HCT116 (cell line): ENCODE measurements around the gene TWF2. TPM values are rescaled to one million over a fixed set of nuclear protein-coding genes. Genes with fewer than 3 reads are reported as not detected.

Source experiments
- ATAC-seq: fragments of 200-7000 bp; cut with Tn5 transposase; 2 replicates; pipeline ENCODE4 v1.9.1; 2020; ENCODE audit warnings: mild to moderate bottlenecking, moderate library complexity
- BruUV-seq: library from RNA; stranded (reverse); fragments of 400-500 nt; replicated peaks from 2 replicates; lab custom pipeline; 2021; lab: Mats Ljungman, UMichigan
- CTCF ChIA-PET: fragments of 300-600 bp; sonication (Branson Sonifier 250); formaldehyde crosslinking; loops from one replicate; lab custom pipeline; 2021; ENCODE audit warnings: antibody characterized with exemption; lab: Charles Lee
- POLR2A ChIA-PET: fragments of 300-600, 350-600 bp; sonication (Branson Sonifier 250); formaldehyde crosslinking; loops from one replicate; lab custom pipeline; 2021; ENCODE audit warnings: antibody characterized with exemption; lab: Charles Lee
- RAD21 ChIA-PET, 2 experiments: fragments of 300-600 bp; sonication (Branson Sonifier 250); formaldehyde crosslinking; loops; one replicate each; lab custom pipeline; 2023; ENCODE audit warnings: low total read pairs in 2 of 2; ENCODE audit not compliant: uncharacterized antibody in 2 of 2, unreplicated experiment in 2 of 2, low non-redundant PET in 1 of 2; lab: Charles Lee
- DNase-seq: peaks from one replicate; pipeline ENCODE4 v3.0.0-alpha.2; 2010; ENCODE audit warnings: low read depth, low spot score
- H2AFZ ChIP-seq: fragments of 200-600 bp; shearing (Covaris generic), sonication (generic); 2 replicates; pipeline ENCODE4 v1.6.1; 2017; ENCODE audit warnings: low read depth, mixed run types, mixed read lengths, antibody characterized with exemption, low read length; ENCODE audit not compliant: poor library complexity, severe bottlenecking
- H3K27ac ChIP-seq: 2 replicates; pipeline ENCODE4 v1.5.1; 2012; ENCODE audit warnings: low read depth, low read length
- H3K27me3 ChIP-seq: fragments of 200-600 bp; sonication (generic); 2 replicates; pipeline ENCODE4 v1.6.1; 2016; ENCODE audit warnings: mixed run types, low read length, mixed read lengths; ENCODE audit not compliant: insufficient read depth
- H3K36me3 ChIP-seq, 2 experiments: fragments of 200-500 bp in 1 of 2; fragments of 200-600 bp in 1 of 2; sonication (Bioruptor generic) in 1 of 2; sonication (generic) in 1 of 2; 2 replicates each; pipeline versions ENCODE4 v1.5.1 to v1.6.1; 2014 to 2016; ENCODE audit warnings: low read length in 2 of 2, inconsistent platforms in 1 of 2, mixed read lengths in 1 of 2, mixed run types in 1 of 2; ENCODE audit not compliant: insufficient read depth in 2 of 2, control insufficient read depth in 1 of 2
- H3K4me1 ChIP-seq, 2 experiments: fragments of 200-600 bp in 1 of 2; sonication (generic) in 1 of 2; 2 replicates each; pipeline versions ENCODE4 v1.5.1 to v1.6.1; 2012 to 2017; ENCODE audit warnings: low read length in 2 of 2, inconsistent platforms in 1 of 2, mild to moderate bottlenecking in 1 of 2, mixed read lengths in 1 of 2, mixed run types in 1 of 2, moderate library complexity in 1 of 2; ENCODE audit not compliant: insufficient read depth in 2 of 2, control insufficient read depth in 1 of 2
- H3K4me2 ChIP-seq: fragments of 200-600 bp; sonication (generic); 2 replicates; pipeline ENCODE4 v1.6.1; 2017; ENCODE audit warnings: mixed run types, low read length, mixed read lengths
- H3K4me3 ChIP-seq, 2 experiments: fragments of 200-600 bp in 1 of 2; sonication (generic) in 1 of 2; replicated peaks in 1 of 2; 2 replicates each; pipeline ENCODE4 v1.5.1; 2011 to 2016; ENCODE audit warnings: low read length in 2 of 2, control low read depth in 1 of 2, low read depth in 1 of 2, mild to moderate bottlenecking in 1 of 2, mixed read lengths in 1 of 2, mixed run types in 1 of 2
- H3K79me2 ChIP-seq: fragments of 200-600 bp; sonication (generic); 2 replicates; pipeline ENCODE4 v1.6.1; 2017; ENCODE audit warnings: mild to moderate bottlenecking, mixed run types, low read length, moderate library complexity, mixed read lengths; ENCODE audit not compliant: insufficient read depth
- H3K9ac ChIP-seq: fragments of 200-600 bp; sonication (generic); 2 replicates; pipeline ENCODE4 v1.6.1; 2016; ENCODE audit warnings: low read length, mixed read lengths
- H3K9me2 ChIP-seq: fragments of 200-600 bp; sonication (generic), shearing (Covaris generic); 2 replicates; pipeline ENCODE4 v1.6.1; 2017; ENCODE audit warnings: mixed run types, mild to moderate bottlenecking, moderate library complexity; ENCODE audit not compliant: insufficient read depth
- H3K9me3 ChIP-seq, 2 experiments: fragments of 200-500 bp in 1 of 2; fragments of 200-600 bp in 1 of 2; sonication (Bioruptor generic) in 1 of 2; sonication (generic) in 1 of 2; 2 replicates each; pipeline ENCODE4 v1.6.1; 2014 to 2017; ENCODE audit warnings: low read length in 2 of 2, mixed read lengths in 2 of 2, inconsistent platforms in 1 of 2, low read depth in 1 of 2, mild to moderate bottlenecking in 1 of 2, mixed run types in 1 of 2, moderate library complexity in 1 of 2; ENCODE audit not compliant: control insufficient read depth in 1 of 2, insufficient read depth in 1 of 2
- H4K20me1 ChIP-seq: fragments of 200-600 bp; sonication (generic), shearing (Covaris generic); 2 replicates; pipeline ENCODE4 v1.6.1; 2017; ENCODE audit warnings: mixed run types, mild to moderate bottlenecking, moderate library complexity; ENCODE audit not compliant: insufficient read depth
- CBX3 ChIP-seq: IDR thresholded peaks from 2 replicates; pipeline ENCODE4 v1.6.1; 2012; ENCODE audit warnings: low read depth
- EGR1 ChIP-seq: IDR thresholded peaks from 2 replicates; pipeline ENCODE4 v1.6.1; 2012; ENCODE audit warnings: low read depth
- ELF1 ChIP-seq: IDR thresholded peaks from 2 replicates; pipeline ENCODE4 v1.6.1; 2012; ENCODE audit warnings: low read depth, borderline replicate concordance
- EZH2 ChIP-seq: fragments of 200-600 bp; sonication (generic); IDR thresholded peaks from 2 replicates; pipeline ENCODE4 v1.6.1; 2017; ENCODE audit warnings: antibody characterized with exemption, mixed run types
- EZH2phosphoT487 ChIP-seq: fragments of 200-600 bp; IDR thresholded peaks from 2 replicates; pipeline ENCODE4 v1.6.1; 2018; ENCODE audit warnings: antibody characterized with exemption, borderline replicate concordance
- FOSL1 ChIP-seq: IDR thresholded peaks from 2 replicates; pipeline ENCODE4 v1.6.1; 2012; ENCODE audit warnings: low read depth
- JUND ChIP-seq: IDR thresholded peaks from 2 replicates; pipeline ENCODE4 v1.6.1; 2012
- POLR2A ChIP-seq: IDR thresholded peaks from 2 replicates; pipeline ENCODE4 v1.7.0; 2011; ENCODE audit warnings: borderline replicate concordance; ENCODE audit not compliant: insufficient read depth, insufficient read length; ENCODE audit errors: extremely low read depth
- RAD21 ChIP-seq: IDR thresholded peaks from 2 replicates; pipeline ENCODE4 v1.6.1; 2012; ENCODE audit warnings: low read depth, mild to moderate bottlenecking
- REST ChIP-seq: IDR thresholded peaks from 2 replicates; pipeline ENCODE4 v1.6.1; 2012; ENCODE audit warnings: low read depth
- SIN3A ChIP-seq: IDR thresholded peaks from 2 replicates; pipeline ENCODE4 v1.6.1; 2012; ENCODE audit warnings: low read depth
- SP1 ChIP-seq: IDR thresholded peaks from 2 replicates; pipeline ENCODE4 v1.6.1; 2012; ENCODE audit warnings: low read depth
- SRF ChIP-seq: IDR thresholded peaks from 2 replicates; pipeline ENCODE4 v1.6.1; 2012; ENCODE audit warnings: low read depth
- TCF7L2 ChIP-seq: IDR thresholded peaks from 2 replicates; pipeline ENCODE4 v1.7.0; 2011; ENCODE audit warnings: borderline replicate concordance, inconsistent platforms; ENCODE audit not compliant: insufficient read depth, insufficient read length; ENCODE audit errors: extremely low read depth
- YY1 ChIP-seq: IDR thresholded peaks from 2 replicates; pipeline ENCODE4 v1.6.1; 2011; ENCODE audit warnings: low read length, low read depth, moderate library complexity, mild to moderate bottlenecking; ENCODE audit not compliant: insufficient replicate concordance; ENCODE audit errors: extremely low read depth
- ZBTB33 ChIP-seq: IDR thresholded peaks from 2 replicates; pipeline ENCODE4 v1.6.1; 2011; ENCODE audit warnings: mild to moderate bottlenecking, low read length, moderate library complexity; ENCODE audit not compliant: insufficient replicate concordance; ENCODE audit errors: extremely low read depth
- ZFX ChIP-seq: fragments of 450-650 bp; IDR thresholded peaks from 2 replicates; pipeline ENCODE4 v1.6.1; 2017
- ZNF274 ChIP-seq: fragments of 200-500 bp; sonication (Bioruptor generic); IDR thresholded peaks from 2 replicates; pipeline ENCODE4 v1.6.1; 2014; ENCODE audit warnings: mild to moderate bottlenecking, low read depth, low read length, inconsistent platforms
- intact Hi-C: fragments of 100-400 bp; cut with micrococcal nuclease; formaldehyde crosslinking; loops from 2 replicates; pipeline ENCODE4 v1.10.0; 2022
- total RNA-seq: library from RNA; stranded (reverse); gene quantifications from one replicate; pipeline ENCODE4 v1.2.1, GENCODE V29; 2021; ENCODE audit not compliant: unreplicated experiment
- TF ChIP-seq, protein P1 (sequence below): IDR thresholded peaks from 2 replicates; pipeline ENCODE4 v1.6.1; 2012

The TWF2 gene
- total RNA-seq, 1 experiment from 2014 or later: 100 TPM

DNA sequence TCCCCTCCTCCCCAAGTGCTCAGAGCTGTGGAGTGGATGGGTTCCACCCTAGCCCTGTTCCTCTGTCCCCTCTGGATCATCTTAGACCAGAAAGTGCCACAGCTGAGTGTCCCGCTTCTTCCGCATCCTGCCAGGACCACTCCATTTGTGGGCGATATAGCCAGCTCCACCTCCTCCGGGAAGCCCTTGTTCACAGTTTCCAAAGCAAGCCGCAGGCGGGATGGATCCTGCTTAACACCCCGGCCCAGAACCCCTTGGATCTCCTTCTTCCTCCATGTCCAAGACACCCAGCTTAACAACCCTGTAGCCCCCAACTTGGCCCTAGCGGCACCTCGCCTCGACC is 41.5 kb downstream of the TWF2 start:
- CTCF ChIA-PET: interaction anchor here (1.4 to 1.9 kb wide), 2 partner anchors 23 to 196 kb away, joined by 3 to 7 read pairs; no protein-coding TSS in a partner anchor
- DNase-seq: no peak
- TF ChIP-seq REST (no peak), RAD21 (no peak), TCF7L2 (no peak), SP1 (no peak), EZH2 (no peak), EZH2phosphoT487 (no peak), YY1 (no peak), FOSL1 (no peak), JUND (no peak), ELF1 (no peak), SIN3A (no peak), ZBTB33 (no peak), ZFX (no peak), CBX3 (no peak), POLR2A (no peak), EGR1 (no peak), SRF (no peak), ZNF274 (no peak)
- TF ChIP-seq, protein P1, sequence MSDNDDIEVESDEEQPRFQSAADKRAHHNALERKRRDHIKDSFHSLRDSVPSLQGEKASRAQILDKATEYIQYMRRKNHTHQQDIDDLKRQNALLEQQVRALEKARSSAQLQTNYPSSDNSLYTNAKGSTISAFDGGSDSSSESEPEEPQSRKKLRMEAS: no peak
- TF ChIP-seq, all 23 proteins: peak for 0
- intact Hi-C loops: no loop called here
- ChIA-PET RAD21 (no interaction called here), POLR2A (interaction anchor here (0.9 to 1.5 kb wide), 4 partner anchors 8 to 215 kb away, joined by 3 to 4 read pairs (median 3); partner anchors contain the start of genes ACY1 and POC1A)
- H3K36me3 ChIP-seq: peaks cover 14 to 19% of the 10 kb centered on the region in 2 experiments
- no peaks in the 10 kb centered on the region for H3K27me3 ChIP-seq
- H3K4me3 ChIP-seq: peak overlapping the region; percentile 79 to 89
- no peaks in the 10 kb centered on the region for H4K20me1 ChIP-seq
- peak overlapping the region; percentile 91 for H3K4me2 ChIP-seq
- peak; percentile 7; the same call in 1 of the 2 replicates for ATAC-seq
- peaks cover 25% of the 10 kb centered on the region for H3K79me2 ChIP-seq
- TSS peak; percentile 96 for BruUV-seq
- peaks cover 9 to 33% of the 10 kb centered on the region in 2 experiments for H3K4me1 ChIP-seq
- H3K9ac ChIP-seq: peak overlapping the region; percentile 80
- no peak overlapping the region for H2AFZ ChIP-seq
- H3K9me2 ChIP-seq: no peaks in the 10 kb centered on the region
- H3K27ac ChIP-seq: peak overlapping the region; percentile 87
- no peaks in the 10 kb centered on the region for H3K9me3 ChIP-seq
